ENCODE data around the gene NRIP1. TPM values are rescaled to one million over a fixed set of nuclear protein-coding genes. Genes with fewer than 3 reads are reported as not detected.

NRIP1 gene
- total RNA-seq, 1 experiment from 2014 or later, result 29.6 TPM

DNA sequence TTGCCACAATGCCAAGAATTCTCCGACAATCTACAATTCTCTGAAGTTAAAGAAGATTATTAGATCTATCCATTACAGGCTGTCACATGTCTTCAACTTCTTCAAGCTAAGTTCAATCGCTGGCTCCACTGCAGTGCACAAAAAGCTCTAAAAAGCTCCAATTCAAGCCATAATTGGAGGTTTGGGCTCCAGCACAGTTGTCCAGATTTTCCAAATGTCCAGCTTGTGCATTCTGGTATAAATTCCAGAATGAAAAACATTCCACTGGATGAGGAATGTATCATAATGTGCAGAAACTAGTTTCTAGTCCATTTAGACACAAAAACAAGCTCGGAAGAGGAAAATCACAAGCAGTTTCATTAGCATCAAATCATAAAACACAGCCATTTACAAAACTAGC is 138.6 kb downstream of the NRIP1 start:
- intact Hi-C loops (cut with micrococcal nuclease), result no loop called here
- Histone ChIP-seq H3K9me3 (ENCODE audit: control insufficient read depth in 1 of 2, insufficient read depth in 1 of 2, low read depth in 1 of 2, low read length in 2 of 2) (0 out of 4 replicates have a peak, but pooled peaks cover 0 to 3% of the 10 kb centered on the region in 2 experiments), H3K36me3 (ENCODE audit: control insufficient read depth in 1 of 2, insufficient read depth in 2 of 2, low read length in 2 of 2) (no peaks in the 10 kb centered on the region), H3K4me1 (ENCODE audit: control insufficient read depth in 1 of 2, insufficient read depth in 2 of 2, low read length in 2 of 2) (no peaks in the 10 kb centered on the region), H3K4me2 (ENCODE audit: low read length) (no peak overlapping the region), H3K4me3 (replicated peaks in 1 of 2; ENCODE audit: low read depth in 1 of 2, low read length in 2 of 2) (no peak overlapping the region), H3K27me3 (ENCODE audit: insufficient read depth, low read length) (no peaks in the 10 kb centered on the region), H3K9me2 (ENCODE audit: insufficient read depth) (no peaks in the 10 kb centered on the region), H3K79me2 (ENCODE audit: insufficient read depth, low read length) (no peaks in the 10 kb centered on the region), H4K20me1 (ENCODE audit: insufficient read depth) (no peaks in the 10 kb centered on the region), H3K9ac (ENCODE audit: low read length) (no peak overlapping the region), H2AFZ (ENCODE audit: low read depth, low read length, poor library complexity, severe bottlenecking) (no peak overlapping the region), H3K27ac (ENCODE audit: low read depth, low read length) (no peak overlapping the region)
- no peak for DNase-seq (ENCODE audit: low read depth, low spot score)
- ChIA-PET POLR2A (no interaction called here), CTCF (no interaction called here), RAD21 (ENCODE audit: low non-redundant PET in 1 of 2, low total read pairs in 2 of 2, uncharacterized antibody in 2 of 2, unreplicated experiment in 2 of 2) (no interaction called here)
- BruUV-seq (replicated peaks), result no TSS peak
- ATAC-seq, result no peak
- TF ChIP-seq SIN3A (IDR thresholded peaks at IDR 0.05; ENCODE audit: low read depth), result no peak

GRCh38 chr21:14923468-14923867 is 141.3 kb downstream of the NRIP1 start:
- intact Hi-C loops (cut with micrococcal nuclease), result no loop called here
- Histone ChIP-seq H3K27me3 (ENCODE audit: insufficient read depth, low read length) (no peaks in the 10 kb centered on the region), H2AFZ (ENCODE audit: low read depth, low read length, poor library complexity, severe bottlenecking) (no peak overlapping the region), H3K4me2 (ENCODE audit: low read length) (no peak overlapping the region), H3K9me2 (ENCODE audit: insufficient read depth) (no peaks in the 10 kb centered on the region), H3K79me2 (ENCODE audit: insufficient read depth, low read length) (no peaks in the 10 kb centered on the region), H3K36me3 (ENCODE audit: control insufficient read depth in 1 of 2, insufficient read depth in 2 of 2, low read length in 2 of 2) (no peaks in the 10 kb centered on the region), H3K9ac (ENCODE audit: low read length) (no peak overlapping the region), H3K27ac (ENCODE audit: low read depth, low read length) (no peak overlapping the region), H4K20me1 (ENCODE audit: insufficient read depth) (no peaks in the 10 kb centered on the region), H3K9me3 (ENCODE audit: control insufficient read depth in 1 of 2, insufficient read depth in 1 of 2, low read depth in 1 of 2, low read length in 2 of 2) (0 out of 4 replicates have a peak, but pooled peaks cover 0 to 3% of the 10 kb centered on the region in 2 experiments), H3K4me3 (replicated peaks in 1 of 2; ENCODE audit: low read depth in 1 of 2, low read length in 2 of 2) (no peak overlapping the region), H3K4me1 (ENCODE audit: control insufficient read depth in 1 of 2, insufficient read depth in 2 of 2, low read length in 2 of 2) (no peaks in the 10 kb centered on the region)
- ATAC-seq (no peak), DNase-seq (ENCODE audit: low read depth, low spot score) (no peak)
- ChIA-PET CTCF (no interaction called here), POLR2A (no interaction called here), RAD21 (ENCODE audit: low non-redundant PET in 1 of 2, low total read pairs in 2 of 2, uncharacterized antibody in 2 of 2, unreplicated experiment in 2 of 2) (no interaction called here)
- no TSS peak for BruUV-seq (replicated peaks)
- TF ChIP-seq ZNF274 (IDR thresholded peaks at IDR 0.05; ENCODE audit: low read depth, low read length) (no peak), EZH2 (IDR thresholded peaks at IDR 0.05) (no peak), POLR2A (IDR thresholded peaks at IDR 0.05; ENCODE audit: borderline replicate concordance, extremely low read depth, insufficient read depth, insufficient read length) (no peak), YY1 (IDR thresholded peaks at IDR 0.05; ENCODE audit: extremely low read depth, insufficient replicate concordance, low read depth, low read length) (no peak), ZBTB33 (IDR thresholded peaks at IDR 0.05; ENCODE audit: extremely low read depth, insufficient replicate concordance, low read length) (no peak), FOSL1 (IDR thresholded peaks at IDR 0.05; ENCODE audit: low read depth) (no peak), CBX3 (IDR thresholded peaks at IDR 0.05; ENCODE audit: low read depth) (no peak), ZFX (IDR thresholded peaks at IDR 0.05) (no peak), CEBPB (IDR thresholded peaks at IDR 0.05; ENCODE audit: low read depth) (no peak), SP1 (IDR thresholded peaks at IDR 0.05; ENCODE audit: low read depth) (no peak), ELF1 (IDR thresholded peaks at IDR 0.05; ENCODE audit: borderline replicate concordance, low read depth) (no peak), TCF7L2 (IDR thresholded peaks at IDR 0.05; ENCODE audit: borderline replicate concordance, extremely low read depth, insufficient read depth, insufficient read length) (no peak), POLR2AphosphoS5 (IDR thresholded peaks at IDR 0.05; ENCODE audit: low read depth, low read length) (no peak), RAD21 (IDR thresholded peaks at IDR 0.05; ENCODE audit: low read depth) (no peak), EGR1 (IDR thresholded peaks at IDR 0.05; ENCODE audit: low read depth) (no peak)
- TF ChIP-seq, protein P1, sequence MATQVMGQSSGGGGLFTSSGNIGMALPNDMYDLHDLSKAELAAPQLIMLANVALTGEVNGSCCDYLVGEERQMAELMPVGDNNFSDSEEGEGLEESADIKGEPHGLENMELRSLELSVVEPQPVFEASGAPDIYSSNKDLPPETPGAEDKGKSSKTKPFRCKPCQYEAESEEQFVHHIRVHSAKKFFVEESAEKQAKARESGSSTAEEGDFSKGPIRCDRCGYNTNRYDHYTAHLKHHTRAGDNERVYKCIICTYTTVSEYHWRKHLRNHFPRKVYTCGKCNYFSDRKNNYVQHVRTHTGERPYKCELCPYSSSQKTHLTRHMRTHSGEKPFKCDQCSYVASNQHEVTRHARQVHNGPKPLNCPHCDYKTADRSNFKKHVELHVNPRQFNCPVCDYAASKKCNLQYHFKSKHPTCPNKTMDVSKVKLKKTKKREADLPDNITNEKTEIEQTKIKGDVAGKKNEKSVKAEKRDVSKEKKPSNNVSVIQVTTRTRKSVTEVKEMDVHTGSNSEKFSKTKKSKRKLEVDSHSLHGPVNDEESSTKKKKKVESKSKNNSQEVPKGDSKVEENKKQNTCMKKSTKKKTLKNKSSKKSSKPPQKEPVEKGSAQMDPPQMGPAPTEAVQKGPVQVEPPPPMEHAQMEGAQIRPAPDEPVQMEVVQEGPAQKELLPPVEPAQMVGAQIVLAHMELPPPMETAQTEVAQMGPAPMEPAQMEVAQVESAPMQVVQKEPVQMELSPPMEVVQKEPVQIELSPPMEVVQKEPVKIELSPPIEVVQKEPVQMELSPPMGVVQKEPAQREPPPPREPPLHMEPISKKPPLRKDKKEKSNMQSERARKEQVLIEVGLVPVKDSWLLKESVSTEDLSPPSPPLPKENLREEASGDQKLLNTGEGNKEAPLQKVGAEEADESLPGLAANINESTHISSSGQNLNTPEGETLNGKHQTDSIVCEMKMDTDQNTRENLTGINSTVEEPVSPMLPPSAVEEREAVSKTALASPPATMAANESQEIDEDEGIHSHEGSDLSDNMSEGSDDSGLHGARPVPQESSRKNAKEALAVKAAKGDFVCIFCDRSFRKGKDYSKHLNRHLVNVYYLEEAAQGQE (IDR thresholded peaks at IDR 0.05; ENCODE audit: low read depth), result no peak

Data from HCT116 (cell line).